CD4-positive, alpha-beta T cell treated with Interleukin-2 at 100 ng/mL for 4 hours (primary cell): Measurements from ENCODE around the gene KLK13.

Experiments used
- DNase-seq: peaks from one replicate; pipeline ENCODE4 v3.0.0-alpha.2; 2020; ENCODE audit warnings: low spot score

Gene KLK13

DNA sequence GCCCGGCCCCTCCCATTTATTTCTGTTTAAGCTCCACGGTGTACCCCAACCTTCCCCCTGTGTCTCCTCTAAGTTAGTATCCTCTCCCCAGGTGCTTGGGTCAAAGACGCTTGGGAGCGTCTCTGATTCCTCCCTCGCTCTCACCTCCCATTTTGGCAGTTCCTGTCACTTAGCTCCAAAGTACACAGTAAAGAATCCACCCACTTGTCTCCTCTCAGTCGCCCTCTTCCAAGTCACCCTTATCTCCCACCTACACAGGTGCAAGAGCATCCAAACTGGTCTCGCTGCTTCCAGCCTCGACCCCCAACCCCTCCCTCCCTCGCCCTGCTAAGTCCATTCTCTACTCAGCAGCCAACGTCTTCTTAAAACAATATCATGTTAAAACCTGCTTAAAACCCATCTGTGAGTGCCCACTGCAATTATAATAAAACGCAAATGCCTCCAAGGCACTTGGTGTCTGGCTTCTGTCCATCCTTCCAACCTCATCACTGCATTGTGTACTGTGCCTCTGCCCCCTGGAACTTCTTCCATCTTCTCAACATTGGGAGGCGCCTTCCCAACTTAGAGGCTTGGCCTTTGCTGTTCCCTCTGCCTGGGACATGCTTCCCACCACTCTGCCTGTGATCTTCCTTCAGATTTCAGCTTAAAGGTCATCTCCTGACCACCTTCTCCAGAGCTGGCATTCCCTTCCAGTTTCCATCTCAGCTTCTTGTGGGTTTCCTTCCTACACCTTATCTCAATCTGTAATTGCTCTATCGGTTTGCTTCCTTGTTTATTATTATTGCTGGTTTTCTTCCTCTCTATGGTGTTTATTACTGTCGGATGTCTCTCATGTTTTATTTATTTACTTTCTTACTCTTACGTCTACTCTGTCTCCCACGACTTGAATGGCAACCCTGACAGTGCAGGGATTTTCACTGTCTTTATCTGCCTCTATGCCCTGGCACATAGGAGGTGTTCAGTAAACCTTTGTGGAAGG lies 27.3 kb upstream of the KLK13 start:
- DNase-seq = no peak

DNA sequence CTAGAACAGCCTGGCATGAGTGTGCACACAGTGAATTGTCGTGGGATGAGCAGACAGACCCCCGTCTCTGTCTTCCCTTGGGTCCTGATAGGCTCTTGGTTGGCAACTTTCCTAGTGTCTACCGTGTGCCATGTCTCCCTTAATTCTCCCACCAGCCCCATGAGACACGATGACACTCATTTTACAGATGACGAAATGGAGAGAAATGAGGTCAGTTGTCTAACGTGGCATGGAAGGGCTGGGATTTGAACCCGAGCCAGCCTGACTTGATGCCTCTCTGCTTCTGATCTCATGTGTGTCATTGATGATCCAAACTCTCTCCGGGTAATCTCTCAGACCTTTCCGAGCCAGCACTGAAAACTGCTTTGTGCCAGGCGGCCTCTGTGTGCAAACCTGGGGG lies 26.2 kb upstream of the KLK13 start:
- no peak for DNase-seq

DNA sequence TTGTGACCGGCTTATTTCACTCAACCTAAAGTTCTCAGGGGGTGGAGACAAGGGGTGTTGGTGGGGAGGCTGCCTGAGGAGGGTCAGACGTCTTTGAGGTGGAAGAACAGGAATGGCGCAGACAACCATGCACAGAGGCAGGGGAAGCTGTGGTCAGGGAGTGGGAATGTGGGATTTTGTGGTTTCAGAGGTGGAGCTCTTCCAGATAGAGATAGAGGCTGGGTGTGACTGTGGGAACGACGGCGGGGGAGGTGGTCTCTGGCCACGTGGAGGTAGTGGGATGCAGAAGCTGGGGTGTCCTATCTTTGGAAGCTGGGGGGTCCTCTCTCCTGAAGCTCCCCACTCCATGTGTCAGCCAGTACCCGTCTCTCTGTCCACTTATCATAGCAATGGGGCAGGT lies 25.6 kb upstream of the KLK13 start:
- no peak for DNase-seq

DNA sequence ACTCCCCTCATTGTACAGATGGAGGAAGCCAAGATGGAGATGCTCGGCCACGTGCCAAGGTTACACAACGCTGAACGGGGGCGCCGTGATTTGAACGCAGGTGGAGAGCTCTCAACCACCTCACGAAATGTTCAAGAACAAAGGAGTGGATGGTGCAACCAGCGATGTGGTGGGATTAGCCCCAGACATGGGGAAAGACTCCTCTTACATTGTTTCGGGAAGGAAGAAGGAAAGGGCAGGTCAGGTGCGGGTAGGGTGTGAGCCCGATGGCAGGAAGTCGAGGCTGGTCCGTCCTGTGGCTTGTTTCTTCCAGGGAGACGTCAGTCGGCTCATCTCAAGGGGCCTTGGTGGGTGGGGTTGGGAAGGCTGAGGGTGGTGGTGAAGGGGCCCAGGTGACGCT lies 24.9 kb upstream of the KLK13 start:
- no peak for DNase-seq

DNA sequence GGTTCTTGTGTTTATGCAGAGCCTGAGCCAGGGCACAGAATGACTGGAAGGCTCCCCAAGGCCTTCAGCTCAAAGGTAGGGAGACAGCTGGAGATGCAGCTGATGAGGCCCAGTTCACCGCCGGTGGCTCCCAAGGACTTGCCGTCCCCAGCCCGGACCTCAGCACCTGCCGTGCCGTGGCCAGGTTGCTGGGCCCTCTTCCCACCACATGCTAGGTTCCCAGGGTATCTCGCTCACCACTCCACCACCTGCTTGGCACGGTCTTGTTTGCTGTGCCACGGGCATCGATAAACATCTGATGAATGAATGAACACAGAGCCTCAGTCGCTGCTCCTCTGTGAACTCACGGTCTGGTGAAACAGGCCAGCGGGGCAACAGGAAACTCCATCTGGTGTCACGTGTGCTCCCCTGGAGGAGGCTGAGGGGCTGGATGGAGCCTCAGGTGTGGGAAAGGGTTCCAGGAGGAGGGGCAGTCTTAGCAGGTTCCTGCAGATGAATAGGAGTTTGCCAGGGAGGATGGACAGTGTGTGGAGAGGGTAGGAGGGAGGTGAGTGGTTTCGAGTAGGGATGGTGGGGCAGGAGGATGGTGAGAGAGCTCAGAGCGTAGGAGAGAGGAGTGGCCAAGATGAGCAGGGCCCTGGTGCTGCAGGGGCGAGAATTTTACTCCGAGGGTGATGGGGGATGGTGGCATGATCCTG lies 21.4 kb upstream of the KLK13 start:
- DNase-seq = no peak

DNA sequence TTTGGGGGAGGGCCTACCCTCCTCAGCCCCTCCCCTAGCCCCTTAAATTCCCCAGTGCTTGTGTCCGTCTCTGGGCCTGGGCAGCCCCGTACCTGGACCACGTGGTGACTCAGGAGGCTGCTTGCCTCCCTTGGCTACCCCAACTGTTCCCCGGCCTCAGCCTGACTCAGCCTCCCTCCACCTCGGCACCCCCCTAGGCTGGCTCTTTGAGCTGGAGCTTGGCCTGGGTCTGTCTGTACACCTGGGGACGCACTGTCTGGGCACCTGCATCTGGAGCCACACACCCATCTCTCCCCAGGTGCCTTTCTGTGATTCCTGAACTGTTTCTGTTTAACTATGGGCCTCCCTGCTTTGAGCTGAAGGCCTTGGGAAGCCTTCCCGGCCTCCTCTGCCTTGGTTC lies 19.6 kb upstream of the KLK13 start:
- DNase-seq = no peak

DNA sequence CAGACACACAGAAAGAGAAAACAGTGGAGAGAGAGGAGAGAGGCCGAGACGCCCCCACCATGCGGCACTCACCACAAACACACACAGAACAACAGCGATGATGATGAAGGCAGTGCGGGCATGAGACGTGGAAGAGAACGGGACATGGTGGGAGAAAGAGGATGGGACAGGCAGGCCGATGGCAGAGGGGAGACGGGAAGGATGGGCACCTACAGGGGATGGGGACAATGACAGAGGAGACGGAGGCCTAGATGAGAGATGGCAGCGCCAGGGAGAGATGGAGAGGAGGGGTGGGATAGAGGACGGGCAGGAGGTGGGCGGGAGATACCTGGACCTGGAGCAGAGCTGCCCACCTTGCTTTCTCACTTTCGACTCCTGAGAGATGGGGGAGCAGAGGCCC lies 18.9 kb upstream of the KLK13 start:
- no peak for DNase-seq

DNA sequence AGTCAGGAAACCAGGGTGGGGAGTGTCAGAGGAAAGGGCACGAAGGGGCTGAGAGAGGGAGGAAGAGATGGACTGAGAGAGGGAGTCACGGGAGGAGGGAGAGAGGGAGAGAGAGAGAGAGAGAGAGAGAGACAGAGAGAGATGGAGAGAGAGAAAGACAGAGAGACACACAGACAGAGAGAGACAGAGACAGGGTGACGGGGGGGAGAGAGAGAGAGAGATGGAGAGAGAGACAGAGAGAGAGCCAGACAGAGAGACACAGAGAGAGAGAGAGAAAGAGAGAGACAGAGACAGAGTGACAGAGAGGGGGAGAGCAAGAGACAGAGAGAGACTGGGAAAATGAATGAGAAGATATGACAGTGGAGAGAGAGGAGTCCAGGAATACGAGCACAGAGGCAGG lies 18.3 kb upstream of the KLK13 start:
- DNase-seq = no peak

DNA sequence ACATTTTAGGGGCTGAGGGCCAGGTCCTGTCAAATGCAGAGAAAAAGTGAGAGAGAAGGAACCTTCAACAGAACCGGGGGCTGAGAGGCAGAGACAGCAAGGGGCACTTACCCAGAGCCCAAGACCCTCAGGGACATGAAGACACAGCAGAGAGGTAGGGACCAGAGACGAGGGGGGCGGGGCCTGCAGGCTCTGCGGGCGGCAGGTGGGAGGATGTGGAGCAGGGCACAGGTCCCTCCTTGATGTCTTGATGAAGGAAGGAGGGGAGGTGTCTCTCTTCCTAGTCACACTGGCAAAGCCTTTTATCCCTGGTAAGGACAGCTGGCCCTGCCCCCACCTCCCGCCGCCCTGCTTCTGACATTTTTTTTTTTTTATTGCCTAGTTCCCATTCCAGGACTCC lies 17.7 kb upstream of the KLK13 start, which contains the start of gene KLK14:
Gene KLK14, minus strand, starts transcription at position 277 of the 400 bp plus-strand sequence. Its CDS starts 273 bp downstream, at position 4.
- DNase-seq = no peak

DNA sequence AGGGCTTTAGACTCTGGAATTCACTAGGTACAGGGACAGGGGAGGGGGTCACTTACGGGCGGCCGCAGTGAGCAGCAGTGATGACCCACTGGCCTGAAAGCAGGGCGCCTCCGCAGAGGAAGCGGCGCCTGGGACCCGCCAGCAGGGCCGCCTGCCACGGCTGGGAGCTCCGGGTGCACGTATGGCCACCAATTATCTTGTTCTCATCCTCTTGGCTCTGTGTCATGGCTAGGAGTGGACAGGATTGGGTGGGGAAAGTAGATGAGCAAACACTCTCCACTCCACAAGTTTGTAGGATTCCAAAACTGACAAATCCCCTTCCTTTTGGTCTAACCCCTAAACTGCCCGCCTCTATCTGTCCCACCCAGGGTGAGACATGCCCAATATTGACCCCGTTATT lies 16.6 kb upstream of the KLK13 start:
- no peak for DNase-seq

DNA sequence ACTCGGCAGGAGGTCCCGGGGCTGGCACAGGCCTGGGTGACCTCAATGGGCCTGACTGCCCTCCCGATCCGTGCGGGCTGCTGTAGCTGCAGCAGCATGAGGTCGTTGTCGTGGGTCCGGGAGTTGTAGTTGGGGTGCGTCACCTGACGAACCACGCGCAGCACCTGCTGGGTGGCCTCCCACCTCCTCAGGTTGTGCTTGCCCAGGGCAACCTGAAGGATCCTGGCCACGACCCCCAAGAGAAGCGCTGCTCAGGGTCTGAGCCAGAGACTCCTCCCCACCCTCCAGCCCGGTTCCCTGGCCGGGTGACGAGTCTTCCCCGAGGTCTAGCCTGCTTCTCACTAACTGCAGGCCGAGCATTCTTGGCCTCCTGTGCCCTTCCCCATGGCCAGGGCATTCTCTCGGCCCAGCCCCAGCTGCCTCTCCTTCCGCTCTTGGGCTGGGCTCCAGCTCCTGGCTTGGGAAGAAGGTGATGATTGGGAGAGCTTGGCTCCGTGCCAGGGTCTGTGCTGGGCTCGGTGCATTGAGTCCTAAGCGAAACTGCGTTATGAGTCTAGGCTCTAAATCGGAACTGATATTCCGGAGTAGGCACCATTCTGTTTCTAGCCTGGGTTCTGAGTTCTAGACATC lies 14.7 kb upstream of the KLK13 start:
- no peak for DNase-seq

DNA sequence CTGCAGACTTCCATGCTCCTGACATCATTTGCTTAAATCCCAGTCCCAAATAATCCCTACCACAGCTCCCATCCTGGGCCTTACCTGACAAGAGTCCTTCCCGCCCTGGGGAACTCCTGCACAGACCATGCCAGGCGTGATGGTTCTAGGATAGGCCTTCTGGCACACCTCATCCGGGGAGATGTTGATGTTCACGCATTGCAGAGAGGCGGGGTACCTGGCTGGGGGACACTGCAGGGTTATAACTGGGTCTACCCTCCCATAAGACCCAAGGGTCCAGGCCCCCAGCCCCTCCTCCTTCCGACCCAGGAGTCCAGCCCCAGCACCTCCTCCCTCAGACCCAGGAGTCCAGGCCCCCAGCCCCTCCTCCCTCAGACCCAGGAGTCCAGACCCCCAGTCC lies 13.8 kb upstream of the KLK13 start:
- DNase-seq = no peak

DNA sequence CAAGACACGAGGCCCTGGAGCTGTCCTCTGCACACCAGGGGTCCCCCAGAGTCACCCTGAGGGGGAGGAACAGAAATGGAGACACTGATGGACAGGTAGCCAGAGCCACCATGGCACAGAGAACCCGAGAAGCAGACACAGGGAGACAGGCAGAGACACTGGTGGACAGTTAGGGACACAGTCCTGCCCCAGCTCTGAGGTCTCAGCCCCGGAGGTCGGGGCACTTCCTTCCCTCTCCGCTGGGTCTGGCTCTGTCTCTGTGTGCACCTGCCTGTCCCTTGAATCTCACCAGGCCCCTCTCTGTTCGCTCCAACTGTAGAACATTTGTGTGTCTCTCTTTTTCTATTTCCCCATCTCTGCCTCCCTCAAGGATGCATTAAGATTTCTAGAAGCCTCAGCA lies 13.2 kb upstream of the KLK13 start:
- no peak for DNase-seq

DNA sequence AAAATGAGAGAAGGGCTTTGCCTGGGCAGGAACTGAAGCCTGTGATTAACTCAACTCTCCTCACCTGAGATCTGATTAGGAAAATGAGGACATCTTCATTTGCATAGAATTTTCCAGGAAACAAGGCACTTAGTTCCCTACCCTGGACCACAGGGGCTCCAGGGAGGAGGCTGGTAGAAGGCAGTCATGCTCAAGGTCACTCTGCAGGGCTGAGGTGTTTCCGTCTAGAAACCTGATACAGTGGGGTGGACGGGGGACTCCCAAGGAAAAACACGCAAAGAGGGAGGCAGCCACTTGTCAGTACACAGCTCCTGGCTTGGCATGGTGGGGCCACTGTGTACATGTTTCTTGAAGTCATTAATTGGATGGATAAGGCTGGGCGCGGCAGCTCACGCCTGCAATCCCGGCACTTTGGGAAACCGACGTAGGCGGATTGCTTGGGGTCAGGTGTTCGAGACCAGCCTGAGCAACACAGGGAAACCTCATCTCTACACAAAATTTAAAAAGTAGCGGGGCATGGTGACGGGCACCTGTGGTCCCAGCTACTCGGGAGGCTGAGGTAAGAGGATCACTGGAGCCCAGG lies 11.8 kb upstream of the KLK13 start:
- no peak for DNase-seq

DNA sequence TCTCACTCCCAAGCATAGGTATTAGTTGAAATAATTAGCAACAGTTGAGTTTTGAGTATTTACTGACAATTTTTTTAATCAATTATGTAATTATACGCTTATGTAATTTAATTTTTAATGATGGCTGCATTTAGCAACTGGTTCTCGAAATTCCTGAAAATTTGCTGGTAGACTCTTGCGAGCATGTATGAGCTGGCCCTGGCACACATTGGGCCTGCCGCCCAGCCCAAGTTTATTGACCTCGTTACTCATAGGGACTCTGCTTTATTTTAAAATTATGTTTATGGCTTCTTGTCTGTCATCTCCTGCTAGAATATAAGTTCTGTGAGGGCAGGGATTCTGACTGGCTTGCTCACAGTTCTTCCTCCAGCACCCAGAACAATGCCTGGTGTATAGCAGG lies 11.1 kb upstream of the KLK13 start:
- no peak for DNase-seq

DNA sequence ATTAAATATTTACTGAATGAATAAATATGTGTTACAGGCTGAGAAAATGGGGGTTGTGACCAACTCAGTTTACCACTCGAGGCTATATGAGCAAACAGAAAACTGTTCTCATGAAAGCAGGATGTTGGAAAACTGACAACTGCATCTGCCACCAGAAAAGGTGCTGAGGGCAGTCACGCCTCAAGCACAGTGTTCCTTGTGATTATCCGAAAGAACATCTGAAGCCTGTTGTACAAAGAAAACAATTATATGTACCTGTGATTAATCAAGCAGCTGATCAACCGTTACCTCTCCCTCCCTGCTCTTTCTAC lies 6.2 kb upstream of the KLK13 start:
- DNase-seq = no peak

DNA sequence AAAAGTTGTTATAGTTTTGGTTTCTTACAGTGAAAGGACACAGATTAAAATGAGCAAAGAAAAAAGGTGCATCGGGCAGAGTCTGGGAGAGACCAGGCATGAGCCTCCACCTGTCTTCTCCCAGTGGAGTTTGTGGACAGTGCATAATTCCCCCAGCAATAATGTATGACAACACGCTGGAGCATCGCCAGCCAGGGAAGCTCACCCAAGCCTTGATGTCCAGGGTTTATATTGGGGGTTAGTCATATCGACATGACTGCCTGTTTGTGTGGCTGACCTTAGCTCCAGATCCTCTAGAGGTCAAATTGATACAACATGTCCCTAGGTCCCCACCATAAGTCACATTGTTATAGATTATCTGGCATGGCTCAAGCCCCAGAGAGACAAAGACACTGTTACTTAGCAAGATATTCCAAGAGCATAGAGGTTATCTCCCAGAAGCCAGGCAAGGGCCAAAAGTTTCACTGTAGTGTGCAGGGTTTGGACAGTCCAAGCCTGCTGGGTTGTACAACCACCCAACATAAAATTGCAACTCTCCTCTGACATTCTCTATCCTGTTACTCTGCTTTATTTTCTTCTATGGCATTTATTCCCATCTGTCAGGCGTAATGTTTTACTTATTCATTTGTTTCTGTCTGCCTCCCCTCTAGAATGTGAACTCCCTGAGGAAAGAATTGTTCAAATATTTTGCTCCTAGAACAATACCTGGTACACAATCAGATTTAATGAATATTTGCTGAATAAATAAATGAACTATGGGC lies 5.6 kb upstream of the KLK13 start:
- no peak for DNase-seq

DNA sequence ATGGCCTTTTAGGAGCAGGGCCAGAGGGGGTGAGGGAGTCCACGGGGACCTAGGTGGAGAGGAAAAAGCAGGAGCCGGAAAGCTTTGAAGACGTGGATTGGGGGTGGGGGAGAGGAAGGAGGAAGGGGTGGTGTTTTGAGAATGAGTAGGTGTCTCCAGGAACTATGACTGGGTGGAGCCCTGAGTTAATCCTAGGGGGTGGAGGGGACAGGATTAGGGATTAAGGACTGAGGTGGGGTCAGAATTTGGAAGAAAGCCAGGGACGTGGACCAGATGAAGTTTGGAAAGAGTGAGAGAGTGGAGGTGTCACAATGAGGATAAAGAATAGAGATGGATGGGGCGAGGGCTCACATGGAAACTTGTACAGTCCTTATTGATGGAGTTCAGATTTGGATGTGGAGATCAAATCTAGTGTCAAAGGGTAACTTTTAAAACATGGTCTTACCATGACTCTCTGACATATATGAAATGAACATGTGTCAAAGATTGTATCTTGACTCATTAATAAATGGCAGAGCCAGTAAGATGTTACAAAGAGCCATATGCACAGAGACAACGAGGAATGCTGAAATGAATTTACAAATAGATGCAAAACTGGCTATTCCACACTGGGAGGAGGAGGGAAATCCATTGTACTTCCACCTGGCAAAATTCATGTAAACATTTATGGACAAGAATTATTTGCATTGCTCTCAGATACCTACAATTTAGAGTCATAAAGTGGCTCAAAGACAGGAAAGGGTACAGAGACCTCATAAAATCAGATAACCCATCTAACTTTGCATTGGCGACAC lies 1.7 kb upstream of the KLK13 start:
- DNase-seq = no peak

DNA sequence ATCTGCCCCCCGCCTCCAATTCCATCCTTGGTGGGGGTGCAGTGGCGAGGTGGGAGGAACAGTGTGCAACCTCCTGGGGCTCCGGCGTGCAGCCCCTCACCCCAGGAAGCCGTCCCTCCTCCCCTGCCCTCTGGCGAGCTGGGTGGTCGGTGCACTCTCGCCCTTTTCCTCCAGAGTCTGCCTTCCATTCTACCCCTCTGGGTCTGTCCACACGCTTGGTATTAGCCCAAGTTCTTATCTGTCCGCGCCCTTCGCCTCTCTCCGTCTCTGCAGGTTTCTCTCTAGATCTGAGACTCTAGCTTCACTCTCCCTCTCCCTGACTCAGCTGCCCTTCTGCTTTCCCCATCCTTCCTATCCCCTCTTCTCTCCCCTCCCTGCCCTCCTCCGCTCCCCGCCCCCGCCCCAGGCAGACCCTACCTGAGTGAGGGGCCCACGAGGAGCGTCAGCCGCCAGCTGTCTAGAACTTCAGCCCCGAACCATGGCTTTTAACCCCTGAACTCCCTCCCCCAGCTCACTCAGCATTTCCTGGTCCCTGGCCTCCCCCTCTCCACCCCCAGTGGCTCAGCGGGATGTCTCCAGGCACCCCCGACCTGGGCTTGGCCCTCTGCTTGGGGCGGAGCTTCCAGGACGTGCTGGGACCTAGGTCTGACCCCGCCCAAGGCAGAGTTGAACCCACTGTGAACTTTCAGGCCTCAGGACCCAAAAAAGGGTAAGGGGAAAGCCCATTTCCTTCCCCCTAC lies 499 bp upstream of the KLK13 start:
- DNase-seq = no peak

DNA sequence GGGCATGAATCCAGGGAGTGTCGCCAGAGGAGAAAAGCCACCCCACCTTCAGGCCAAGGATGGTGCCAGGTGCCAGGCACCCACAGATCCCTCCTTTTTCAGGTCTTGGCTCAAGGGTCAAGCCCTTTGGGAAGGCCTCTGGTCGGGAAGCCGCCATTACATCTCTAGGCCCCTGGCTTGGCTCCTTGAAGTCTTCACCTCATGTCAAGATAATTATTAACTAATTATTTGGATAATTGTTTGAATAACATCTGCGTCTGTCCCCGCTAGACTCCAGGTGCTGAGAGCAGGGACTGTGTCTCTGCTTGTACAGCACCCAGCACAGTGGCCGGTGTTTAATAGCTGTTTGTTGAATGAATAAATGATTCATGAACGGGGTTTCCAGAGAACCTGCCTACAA lies 1.2 kb downstream of the KLK13 start:
- DNase-seq = no peak
